Mammary epithelial cell (primary cell): ENCODE measurements around the gene TMEM132C.

Source experiments
- CTCF ChIP-seq, 2 donors: IDR thresholded peaks in 1 of 2; conservative IDR thresholded peaks in 1 of 2; 2 replicates each; pipeline ENCODE4 v1.5.1; 2011 to 2012; ENCODE audit warnings: inconsistent platforms in 2 of 2, low read length in 2 of 2, mild to moderate bottlenecking in 2 of 2, control low read depth in 1 of 2, low read depth in 1 of 2; ENCODE audit not compliant: insufficient read depth in 1 of 2; ENCODE audit errors: extremely low read depth in 1 of 2
- EZH2 ChIP-seq: IDR thresholded peaks from 2 replicates; pipeline ENCODE4 v1.6.1; 2012; ENCODE audit warnings: low read length, inconsistent platforms, borderline replicate concordance

GRCh38 chr12:128654468-128654867 lies 387.5 kb downstream of the TMEM132C start:
- TF ChIP-seq CTCF (conservative IDR thresholded peaks at IDR 0.05 in 1 of 2, IDR thresholded peaks at IDR 0.05 in 1 of 2; ENCODE audit: extremely low read depth in 1 of 2, insufficient read depth in 1 of 2, low read depth in 1 of 2, low read length in 2 of 2) (no peak), EZH2 (no peak)
